GM21825 (cell line): ENCODE measurements around the gene TSPEAR.

Experiments
- ATAC-seq: cut with Tn5 transposase; IDR thresholded peaks from one replicate; pipeline ENCODE4 v1.9.1; 2021; ENCODE audit warnings: mild to moderate bottlenecking, moderate library complexity; ENCODE audit not compliant: unreplicated experiment

Gene TSPEAR

DNA sequence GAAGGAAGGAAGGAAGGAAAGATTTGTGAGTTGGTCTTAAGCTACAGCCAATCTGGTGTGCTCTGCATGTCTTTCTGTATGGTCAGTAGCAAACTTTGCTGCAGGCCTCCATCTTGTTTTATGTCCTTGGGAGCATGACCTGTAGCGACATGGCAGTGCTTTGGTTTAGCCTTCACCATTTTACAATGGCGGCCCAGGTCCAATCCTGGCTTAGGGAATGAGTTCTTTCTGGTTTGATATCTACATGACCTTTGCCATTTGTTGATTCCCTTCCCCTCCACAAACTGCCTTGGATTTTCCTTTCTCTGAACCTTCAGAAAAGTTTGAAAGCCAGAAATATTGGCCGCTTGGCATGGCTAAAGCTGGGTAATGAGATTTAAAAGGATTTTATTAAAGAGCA lies 30.5 kb upstream of the TSPEAR start:
- no peak for ATAC-seq

- no peak for ATAC-seq
These were observed 29.4 kb upstream of the TSPEAR start for GRCh38 chr21:44740742-44741141.

GRCh38 chr21:44739316-44739715 lies 27.9 kb upstream of the TSPEAR start:
- ATAC-seq, result no peak

DNA sequence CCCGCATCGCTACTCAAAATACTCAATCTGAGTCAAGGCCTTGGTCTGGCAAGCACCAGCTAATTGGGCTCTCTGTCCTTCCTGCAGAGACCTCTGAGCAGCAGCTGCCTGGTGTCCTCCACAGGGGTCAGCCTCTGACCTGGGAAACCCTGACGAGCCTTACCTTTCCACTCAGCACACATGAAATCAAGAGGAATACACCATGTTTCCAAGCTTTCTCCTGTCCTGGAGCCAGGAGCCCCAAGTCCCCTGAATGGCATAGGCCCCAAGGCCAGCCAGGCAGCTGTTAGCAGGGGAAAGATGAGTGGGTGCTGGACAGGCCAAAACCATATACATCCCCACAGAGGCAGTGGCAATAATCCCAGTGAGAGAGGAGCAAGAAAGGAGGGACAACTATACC lies 27.2 kb upstream of the TSPEAR start:
- ATAC-seq, result no peak

DNA sequence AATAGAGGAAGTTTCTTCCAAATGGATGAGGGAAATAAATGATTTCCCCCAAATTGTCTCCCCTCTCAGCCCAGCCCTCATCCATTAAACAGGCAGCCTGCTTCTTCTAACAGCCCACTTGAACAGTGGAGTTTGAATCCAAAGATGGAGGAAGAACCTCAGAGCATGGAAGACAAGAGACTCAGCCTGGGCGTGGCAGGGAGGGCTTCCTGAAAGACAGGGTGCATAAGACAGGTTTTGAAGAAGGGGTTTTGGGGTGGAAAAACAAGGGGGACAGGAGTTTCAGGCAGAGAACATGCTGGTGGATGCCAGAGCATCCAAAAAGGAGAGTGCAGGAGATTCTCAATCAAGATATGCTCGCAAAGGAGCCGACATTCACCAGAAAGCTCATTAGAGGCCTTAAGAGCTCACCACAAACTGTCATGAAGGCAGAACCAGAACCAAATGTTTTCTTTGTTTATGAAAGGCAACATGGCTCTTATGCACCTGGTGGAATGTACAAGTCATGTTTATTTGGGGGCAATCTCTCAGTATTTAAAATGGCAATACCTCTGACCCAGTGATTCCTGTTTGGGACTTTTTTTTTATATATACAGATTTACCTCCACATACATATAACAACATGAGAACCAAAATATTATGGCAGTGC lies 26.5 kb upstream of the TSPEAR start:
- no peak for ATAC-seq

GRCh38 chr21:44736291-44737004 lies 25.1 kb upstream of the TSPEAR start:
- ATAC-seq, result no peak

DNA sequence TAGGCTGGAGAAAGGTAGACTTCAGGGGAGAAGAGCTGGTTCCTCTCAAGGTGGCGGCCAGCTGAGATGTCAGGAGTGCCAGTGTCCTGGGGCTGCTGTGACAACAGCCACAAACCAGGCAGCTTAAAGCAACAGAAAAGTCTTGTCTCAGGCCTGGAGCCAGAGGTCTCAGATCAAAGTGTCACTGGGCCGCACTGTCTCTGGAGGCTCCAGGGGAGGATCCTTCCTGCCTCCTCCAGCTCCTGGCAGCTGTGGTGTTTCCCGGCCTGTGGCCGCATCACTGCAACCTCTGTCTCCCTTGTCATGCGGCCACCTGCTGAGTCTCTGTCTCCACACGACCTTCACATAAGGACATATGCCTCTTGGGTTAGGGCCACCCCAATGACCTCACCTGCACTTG lies 24.4 kb upstream of the TSPEAR start:
- ATAC-seq, result no peak

GRCh38 chr21:44734841-44735240 lies 23.5 kb upstream of the TSPEAR start:
- no peak for ATAC-seq

DNA sequence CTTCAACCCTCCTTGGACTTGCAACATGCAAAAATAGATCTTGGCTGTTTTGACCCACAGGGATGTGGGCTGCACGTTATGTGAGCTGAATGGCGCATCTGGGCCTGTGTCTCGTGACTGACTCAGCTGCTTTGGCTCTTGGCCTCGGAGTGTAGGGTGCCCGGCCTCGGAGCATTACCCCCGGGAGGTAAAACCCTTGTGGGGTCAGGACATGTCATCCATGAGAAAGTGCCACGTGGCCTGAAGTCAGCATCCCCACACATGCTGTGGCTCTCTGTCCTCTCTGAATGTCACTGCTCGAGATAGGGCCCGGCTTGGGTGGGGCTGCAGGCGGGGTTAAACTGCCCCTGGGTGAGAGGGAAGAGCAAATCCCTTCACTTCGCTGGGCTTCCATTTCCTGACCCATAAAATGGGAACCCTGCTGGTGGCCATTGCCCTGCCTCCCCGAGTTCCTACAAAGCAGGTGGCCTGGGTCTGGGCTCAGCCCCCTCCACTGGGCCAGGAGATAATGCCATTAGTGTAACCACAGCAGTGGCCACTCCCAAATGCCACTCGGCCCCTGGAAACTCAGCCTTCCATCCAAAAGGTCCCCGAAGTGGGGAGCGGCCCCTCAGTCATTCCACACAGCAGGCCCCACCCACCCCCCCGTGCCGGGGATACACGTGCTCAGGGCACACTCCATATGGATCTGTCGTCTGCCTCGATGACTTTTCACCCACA lies 22.8 kb upstream of the TSPEAR start:
- no peak for ATAC-seq

DNA sequence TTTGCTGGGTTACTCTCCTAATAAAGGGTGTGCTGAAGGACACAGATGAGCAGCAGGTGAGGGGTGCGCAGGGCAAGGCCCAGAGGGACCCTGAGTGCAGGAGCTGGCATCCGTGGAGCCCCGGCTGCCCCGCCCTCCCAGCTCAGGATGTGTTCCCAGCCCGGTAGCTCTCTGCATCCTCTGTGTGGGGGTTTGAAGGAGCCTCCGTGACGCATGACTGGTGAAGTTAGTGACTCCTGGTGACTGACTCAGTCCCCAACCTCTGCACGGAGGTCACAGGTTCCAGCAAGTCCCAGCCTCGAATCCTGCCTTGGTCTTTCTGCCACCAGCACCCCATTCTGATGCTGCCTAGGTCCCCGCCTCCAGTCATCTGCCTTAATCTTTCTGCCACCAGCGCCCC lies 21.6 kb upstream of the TSPEAR start:
- no peak for ATAC-seq

DNA sequence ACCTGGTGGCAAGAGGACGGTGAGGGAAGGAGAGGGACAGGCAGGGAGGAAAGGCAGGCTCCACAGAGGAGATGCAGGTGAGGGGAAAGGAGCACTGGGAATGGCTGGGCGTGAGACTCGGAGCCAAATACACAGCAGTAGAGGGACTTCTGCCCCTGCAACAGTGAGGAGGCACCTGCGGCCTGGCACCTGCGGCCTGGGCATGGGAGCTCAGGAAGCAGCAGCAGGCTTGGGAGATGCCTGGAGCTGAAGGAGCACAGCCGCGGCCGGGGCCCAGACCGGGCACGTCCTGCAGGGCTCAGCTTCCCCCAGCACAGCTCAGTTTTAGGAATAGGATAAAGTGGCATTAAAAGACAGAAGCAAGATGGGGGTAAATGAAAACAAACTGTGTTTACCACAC lies 20.9 kb upstream of the TSPEAR start:
- no peak for ATAC-seq

DNA sequence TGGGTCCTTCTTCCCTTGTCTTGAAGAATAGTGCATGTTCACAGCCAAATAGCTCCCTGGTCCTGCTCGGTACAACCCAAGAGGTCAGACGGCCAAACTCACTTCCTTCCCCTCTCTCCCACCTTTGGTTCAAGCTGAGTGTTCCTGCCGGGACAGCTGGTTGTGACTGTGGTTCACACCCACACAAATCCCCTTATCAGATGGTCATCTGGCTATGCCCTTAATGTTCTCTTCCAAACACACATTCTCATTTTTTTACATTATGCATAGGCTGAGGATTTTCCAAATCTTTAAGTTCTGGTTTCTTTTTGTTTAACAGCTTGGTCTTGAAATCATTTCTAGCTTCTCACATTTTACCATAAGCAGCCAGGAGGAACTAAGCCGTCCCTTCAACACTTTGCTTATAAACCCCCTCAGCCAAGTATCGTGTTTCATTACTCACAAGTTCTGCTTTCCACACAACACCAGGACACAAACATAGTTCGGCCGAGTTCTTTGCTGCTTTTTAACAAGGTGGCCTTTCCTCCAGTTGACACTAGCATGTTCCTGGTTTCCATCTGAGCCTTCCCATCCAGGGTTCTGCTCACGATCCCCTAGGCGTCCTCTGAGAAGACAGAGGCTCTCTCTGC lies 19.7 kb upstream of the TSPEAR start:
- no peak for ATAC-seq

GRCh38 chr21:44730028-44730395 lies 18.6 kb upstream of the TSPEAR start:
- ATAC-seq, result no peak

DNA sequence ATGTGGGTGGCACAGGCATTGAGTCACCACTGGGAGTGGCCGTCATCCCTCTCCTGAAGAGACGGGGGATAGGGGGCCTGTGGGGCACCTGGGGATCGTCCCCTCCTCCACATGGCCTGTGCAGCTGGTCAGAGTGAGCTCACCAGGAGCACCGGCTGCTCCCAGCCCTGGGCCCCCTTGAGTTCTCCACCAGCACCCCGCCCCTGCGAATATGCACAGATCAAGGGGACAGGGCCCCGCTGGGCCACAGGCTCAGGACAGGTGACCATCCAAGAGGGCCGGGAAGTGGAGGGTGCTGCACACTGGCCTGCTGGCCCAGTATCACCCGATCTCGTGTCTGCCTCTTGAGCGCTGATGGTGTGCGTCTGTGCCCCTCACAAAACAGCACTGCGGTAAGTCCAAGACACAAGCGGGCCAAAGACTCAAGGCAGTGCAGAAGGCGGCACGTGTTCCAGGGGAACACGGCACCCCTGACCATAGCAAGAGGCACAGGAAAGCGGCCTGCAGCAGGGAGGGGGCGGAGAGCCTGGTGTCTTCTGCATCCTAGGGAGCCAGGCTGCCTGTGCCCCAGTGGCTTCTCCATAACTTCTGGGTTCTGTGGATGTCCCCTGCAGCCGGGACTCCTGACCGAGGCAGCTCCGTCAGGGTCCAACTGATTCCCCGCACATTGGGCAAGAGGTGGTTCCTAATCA lies 18.1 kb upstream of the TSPEAR start:
- ATAC-seq, result no peak

- ATAC-seq, result no peak
These were observed 17.3 kb upstream of the TSPEAR start for GRCh38 chr21:44728716-44729115.

GRCh38 chr21:44727757-44728156 lies 16.4 kb upstream of the TSPEAR start:
- no peak for ATAC-seq

GRCh38 chr21:44727321-44727720 lies 15.9 kb upstream of the TSPEAR start:
- no peak for ATAC-seq

- ATAC-seq, result no peak
These were observed 15.5 kb upstream of the TSPEAR start for GRCh38 chr21:44726826-44727225.

GRCh38 chr21:44724926-44725325 lies 13.6 kb upstream of the TSPEAR start:
- ATAC-seq, result no peak

GRCh38 chr21:44724196-44724595 lies 12.8 kb upstream of the TSPEAR start:
- no peak for ATAC-seq
